ENCODE results near the gene RPS15.

The RPS15 gene

DNA sequence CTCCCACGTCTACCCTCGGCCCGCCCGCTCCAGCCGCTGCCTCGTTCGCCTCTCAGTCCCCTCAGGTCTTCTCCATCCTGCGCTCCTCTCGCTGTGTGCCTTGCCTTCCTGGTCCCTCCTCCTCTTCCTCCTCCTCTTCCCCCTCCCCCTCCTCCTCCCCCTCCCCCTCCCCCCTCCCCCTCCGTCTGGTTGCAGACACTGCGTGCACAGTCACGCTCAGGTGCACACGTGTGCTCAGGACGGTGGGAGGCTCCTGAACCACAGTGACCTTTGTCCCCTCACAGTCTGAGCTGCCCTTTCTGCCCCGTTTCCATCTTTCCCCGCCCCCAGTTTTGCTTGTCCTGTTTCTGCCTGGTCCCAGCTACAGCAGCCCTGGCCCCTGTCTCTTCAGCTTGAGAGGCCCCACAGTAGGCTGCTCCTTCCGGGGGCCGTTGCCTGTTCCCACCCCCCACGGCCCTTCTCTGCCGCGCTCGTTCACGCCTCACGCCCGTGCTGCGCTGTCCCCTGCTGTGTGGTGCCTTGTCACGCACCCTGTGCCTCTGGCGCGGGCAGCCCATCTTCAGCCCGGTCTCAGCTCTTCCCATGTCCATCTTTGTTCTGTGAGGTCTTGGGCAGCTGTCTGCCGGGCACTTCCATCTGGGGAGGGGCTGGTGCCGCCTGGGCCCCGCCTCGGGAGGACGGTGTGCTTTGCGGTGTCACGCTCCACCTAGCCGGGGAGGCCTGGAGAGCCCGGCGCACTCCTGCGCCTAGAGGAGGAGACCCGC lies 13.8 kb upstream of the RPS15 start:
- DNase-seq (ENCODE audit: low read depth): no peak

DNA sequence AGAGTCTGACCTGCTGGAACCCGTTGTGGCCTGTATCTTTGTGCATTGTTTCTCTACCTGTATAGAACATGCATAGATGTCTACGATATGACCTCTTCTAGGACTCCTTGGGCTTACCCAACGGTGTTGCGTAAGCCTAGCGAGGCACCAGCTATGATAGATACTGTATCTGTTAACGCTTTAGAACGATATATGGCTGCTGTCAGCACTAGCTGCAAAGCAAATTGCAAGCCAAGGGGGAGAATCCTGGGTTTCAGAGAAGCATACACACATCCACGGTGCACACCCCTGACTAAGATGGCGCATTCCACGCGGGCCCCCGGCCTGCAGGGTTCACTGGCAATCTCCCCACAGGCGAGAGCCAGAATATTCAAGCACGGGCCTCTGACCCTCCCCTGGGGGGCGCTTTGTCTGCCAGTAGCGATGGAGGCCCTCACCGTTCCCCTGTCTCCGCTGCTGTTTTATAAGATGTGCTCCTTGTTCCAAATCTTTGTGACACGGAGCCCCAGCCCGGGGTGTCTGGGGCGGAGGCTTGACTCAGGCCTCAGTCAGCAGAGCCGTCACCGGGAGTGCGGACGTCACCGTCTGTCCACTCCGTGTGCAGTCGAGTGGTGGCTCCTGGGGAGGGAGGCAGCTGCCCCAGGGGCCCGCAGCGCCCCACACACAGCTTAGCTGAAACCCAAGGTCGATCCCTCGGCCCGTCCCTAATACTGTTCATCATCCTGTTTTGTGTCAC lies 12.9 kb upstream of the RPS15 start:
- no peak for DNase-seq (ENCODE audit: low read depth)
- TF ChIP-seq, protein P1, sequence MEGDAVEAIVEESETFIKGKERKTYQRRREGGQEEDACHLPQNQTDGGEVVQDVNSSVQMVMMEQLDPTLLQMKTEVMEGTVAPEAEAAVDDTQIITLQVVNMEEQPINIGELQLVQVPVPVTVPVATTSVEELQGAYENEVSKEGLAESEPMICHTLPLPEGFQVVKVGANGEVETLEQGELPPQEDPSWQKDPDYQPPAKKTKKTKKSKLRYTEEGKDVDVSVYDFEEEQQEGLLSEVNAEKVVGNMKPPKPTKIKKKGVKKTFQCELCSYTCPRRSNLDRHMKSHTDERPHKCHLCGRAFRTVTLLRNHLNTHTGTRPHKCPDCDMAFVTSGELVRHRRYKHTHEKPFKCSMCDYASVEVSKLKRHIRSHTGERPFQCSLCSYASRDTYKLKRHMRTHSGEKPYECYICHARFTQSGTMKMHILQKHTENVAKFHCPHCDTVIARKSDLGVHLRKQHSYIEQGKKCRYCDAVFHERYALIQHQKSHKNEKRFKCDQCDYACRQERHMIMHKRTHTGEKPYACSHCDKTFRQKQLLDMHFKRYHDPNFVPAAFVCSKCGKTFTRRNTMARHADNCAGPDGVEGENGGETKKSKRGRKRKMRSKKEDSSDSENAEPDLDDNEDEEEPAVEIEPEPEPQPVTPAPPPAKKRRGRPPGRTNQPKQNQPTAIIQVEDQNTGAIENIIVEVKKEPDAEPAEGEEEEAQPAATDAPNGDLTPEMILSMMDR (IDR thresholded peaks at IDR 0.05; ENCODE audit: control insufficient read depth, insufficient read depth, low read depth, low read length, missing control alignments): no peak
- H3K4me3 ChIP-seq (ENCODE audit: control insufficient read depth, low read depth, low read length): no peak overlapping the region

More for the DNA sequence above, 13.8 kb upstream of the RPS15 start:
- H3K4me3 ChIP-seq (ENCODE audit: control insufficient read depth, low read depth, low read length): no peak overlapping the region
- TF ChIP-seq, protein P1 (IDR thresholded peaks at IDR 0.05; ENCODE audit: control insufficient read depth, insufficient read depth, low read depth, low read length, missing control alignments): no peak

DNA sequence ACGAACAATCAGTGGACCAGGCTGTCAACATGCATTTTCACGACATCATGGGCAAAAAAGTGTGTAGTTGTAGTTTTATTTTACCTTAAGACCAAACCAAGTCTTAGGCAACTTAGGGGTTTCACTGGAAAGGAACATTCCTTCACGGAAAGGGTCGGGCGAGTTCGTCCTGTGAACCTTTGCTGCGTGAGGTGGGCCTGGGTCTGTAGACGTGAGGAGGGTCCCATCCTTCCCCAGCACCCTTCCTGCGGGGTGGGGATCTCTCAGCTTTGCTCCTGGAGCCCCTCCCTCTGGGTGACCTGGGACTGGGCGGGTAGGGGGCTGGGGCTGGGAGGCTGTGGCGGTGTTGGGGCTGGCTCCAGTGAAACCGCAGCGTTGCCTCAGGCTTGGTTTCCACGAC lies 12.3 kb upstream of the RPS15 start:
- DNase-seq (ENCODE audit: low read depth): no peak
- H3K4me3 ChIP-seq (ENCODE audit: control insufficient read depth, low read depth, low read length): no peak overlapping the region
- TF ChIP-seq, protein P1 (IDR thresholded peaks at IDR 0.05; ENCODE audit: control insufficient read depth, insufficient read depth, low read depth, low read length, missing control alignments): no peak

DNA sequence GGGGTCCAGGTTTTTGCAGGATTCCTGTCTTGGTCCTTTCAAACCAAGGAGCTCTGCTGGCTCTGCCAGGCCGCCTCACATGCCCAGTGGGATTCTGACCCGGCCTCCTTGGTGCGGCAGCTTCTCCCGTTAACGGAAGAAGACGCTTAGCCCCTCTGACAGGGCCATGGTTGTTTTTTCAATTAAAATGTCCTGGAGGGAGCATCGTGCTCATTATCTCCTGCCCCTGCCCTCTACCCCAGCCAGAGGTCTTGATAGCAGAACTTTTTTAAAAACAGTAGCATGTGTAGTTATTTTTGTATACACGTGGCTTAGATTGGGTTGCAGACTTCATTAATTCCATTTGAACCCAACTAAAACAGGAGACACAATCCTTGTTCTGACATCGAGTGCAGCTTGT lies 11.5 kb upstream of the RPS15 start:
- no peak overlapping the region for H3K4me3 ChIP-seq (ENCODE audit: control insufficient read depth, low read depth, low read length)
- no peak for DNase-seq (ENCODE audit: low read depth)
- TF ChIP-seq, protein P1 (IDR thresholded peaks at IDR 0.05; ENCODE audit: control insufficient read depth, insufficient read depth, low read depth, low read length, missing control alignments): no peak

DNA sequence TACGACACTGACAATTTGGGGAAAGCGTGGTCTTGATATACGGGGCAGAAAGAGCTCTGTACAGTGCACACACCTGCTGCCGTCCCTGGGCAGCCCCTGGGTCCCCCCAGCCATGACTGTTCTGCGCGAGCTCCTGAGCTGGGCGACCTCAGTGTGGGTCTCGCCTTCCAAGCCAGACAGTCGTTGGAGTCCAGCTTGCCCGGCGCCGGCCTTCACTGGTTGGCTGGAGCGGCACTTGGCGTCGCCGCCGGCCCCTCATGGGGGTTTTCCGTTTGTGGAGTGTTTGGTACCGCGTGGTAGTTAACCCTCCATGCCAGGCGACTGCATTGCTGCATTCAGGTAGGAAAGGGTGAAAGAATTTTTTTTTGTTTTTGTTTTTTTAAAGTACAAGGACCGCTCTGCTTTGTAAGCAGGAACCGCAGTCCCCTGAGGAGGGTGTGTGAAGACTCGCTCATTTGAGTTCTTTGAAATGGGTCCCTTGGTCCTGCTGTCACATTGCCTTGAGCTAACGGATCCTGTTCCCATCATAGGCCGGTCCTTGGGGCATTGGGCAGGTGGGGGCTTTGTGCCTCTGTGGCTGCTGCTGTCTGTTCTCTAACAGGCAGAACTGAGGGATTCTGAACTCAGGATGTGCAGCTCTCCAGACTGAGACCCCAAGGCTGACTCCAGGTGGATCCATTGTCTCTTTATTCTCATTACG lies 10.8 kb upstream of the RPS15 start:
- no peak overlapping the region for H3K4me3 ChIP-seq (ENCODE audit: control insufficient read depth, low read depth, low read length)
- TF ChIP-seq, protein P1 (IDR thresholded peaks at IDR 0.05; ENCODE audit: control insufficient read depth, insufficient read depth, low read depth, low read length, missing control alignments): no peak
- DNase-seq (ENCODE audit: low read depth): no peak

DNA sequence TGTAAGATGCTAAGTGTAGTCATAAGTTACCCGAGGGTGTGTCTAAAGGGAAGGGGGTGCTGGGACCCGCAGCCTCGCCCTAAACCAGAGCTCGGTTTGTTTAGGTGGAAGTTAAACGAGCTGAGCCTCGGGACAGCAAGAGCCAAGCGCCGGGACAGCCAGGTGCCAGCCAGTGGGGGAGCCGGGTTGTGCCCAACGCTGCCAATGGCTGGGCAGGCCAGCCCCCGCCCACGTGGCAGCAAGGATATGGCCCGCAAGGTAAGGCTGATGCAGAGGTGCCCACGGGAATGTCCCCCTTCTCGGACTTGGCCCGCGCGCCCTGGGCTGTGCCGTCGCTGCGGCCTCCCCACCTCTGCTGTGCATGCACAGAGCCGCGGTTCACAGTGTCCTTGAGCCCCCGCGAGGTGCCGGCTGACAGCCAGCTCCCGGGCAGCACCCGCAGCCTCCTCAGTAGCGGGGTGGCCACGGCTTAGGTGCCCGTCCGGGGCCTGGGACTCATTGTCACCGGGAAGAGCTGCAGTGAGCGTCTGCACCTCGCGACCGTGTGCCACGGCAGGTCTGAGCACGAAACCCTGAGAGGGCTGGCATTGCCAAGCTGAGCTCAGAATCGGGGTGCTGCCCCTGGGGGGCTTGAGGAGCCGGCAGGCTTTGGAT lies 9.3 kb upstream of the RPS15 start:
- no peak overlapping the region for H3K4me3 ChIP-seq (ENCODE audit: control insufficient read depth, low read depth, low read length)
- TF ChIP-seq, protein P1 (IDR thresholded peaks at IDR 0.05; ENCODE audit: control insufficient read depth, insufficient read depth, low read depth, low read length, missing control alignments): no peak
- DNase-seq (ENCODE audit: low read depth): no peak
